CD4-positive, alpha-beta T cell treated with Interferon gamma for 1 hour (primary cell): ENCODE results near the gene PDS5B.

Experiments used
- DNase-seq: peaks from one replicate; pipeline ENCODE4 v3.0.0-alpha.2; 2020

The PDS5B gene

GRCh38 chr13:32733690-32734089, 147.4 kb downstream of the PDS5B start:
- DNase-seq, result no peak

DNA sequence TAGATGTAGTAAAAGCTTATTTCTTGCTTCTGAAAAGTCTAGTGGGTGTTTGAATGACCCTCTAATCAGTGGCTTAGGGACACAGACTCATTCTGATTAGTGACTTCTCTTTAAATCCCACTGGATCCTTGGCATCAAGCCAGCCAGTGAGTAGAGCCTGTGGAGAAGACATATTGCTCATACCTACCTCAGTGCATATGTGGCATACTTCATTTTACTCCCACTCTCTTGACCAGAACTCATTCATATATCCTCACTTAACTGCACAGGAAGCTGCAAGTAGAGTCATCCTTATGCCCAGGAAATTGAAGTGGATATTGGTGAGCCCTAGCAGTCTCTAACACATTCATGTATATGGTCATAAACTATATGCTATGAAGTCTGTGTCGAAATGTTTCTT, 148.3 kb downstream of the PDS5B start:
- DNase-seq, result no peak

GRCh38 chr13:32735859-32736258, 149.6 kb downstream of the PDS5B start:
- DNase-seq, result no peak

DNA sequence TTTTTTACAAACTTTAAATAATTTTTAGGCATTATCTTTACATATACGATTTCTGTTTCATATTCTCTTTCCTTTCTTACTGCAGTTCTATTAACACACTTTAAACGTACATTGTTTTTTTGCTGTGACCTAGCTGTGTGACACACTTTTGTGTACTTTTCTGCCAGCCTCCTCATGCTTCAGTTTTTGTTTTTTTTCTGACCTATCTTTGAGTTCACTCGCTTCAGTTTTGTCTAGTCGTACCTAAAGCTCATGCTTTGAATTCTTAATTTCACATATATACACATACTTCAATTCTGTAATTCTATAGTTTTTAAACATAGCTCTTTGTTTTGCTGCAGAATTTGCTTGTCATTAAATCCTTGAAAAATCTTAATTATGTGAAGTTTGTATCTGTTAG, 150.4 kb downstream of the PDS5B start:
- no peak for DNase-seq

- no peak for DNase-seq
Observed at GRCh38 chr13:32737111-32737571, 150.9 kb downstream of the PDS5B start.

DNA sequence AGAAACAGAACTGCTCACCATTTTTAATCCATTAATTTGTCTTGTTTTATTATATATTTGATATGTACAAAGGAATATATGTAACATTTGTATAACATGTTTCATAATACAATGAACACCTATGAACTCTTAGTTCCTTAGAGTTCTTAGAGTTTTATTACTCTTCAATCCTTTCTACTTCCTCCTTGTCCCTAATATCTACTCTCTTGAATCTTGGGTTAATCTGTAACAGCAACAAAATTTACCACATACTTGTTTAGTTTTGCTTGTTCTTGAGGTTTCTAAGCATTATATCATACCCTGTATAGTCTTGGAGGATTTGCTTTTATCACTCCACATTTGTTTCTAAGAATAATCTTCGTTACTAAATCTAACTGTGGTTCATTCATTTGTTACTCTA, 151.4 kb downstream of the PDS5B start:
- DNase-seq, result no peak

- no peak for DNase-seq
Observed at GRCh38 chr13:32745509-32745908, 159.3 kb downstream of the PDS5B start.

GRCh38 chr13:32746474-32746873, 160.2 kb downstream of the PDS5B start:
- no peak for DNase-seq

GRCh38 chr13:32748305-32748704, 162.1 kb downstream of the PDS5B start:
- no peak for DNase-seq

- no peak for DNase-seq
Observed at GRCh38 chr13:32751340-32751739, 165.1 kb downstream of the PDS5B start.

GRCh38 chr13:32752311-32752710, 166.1 kb downstream of the PDS5B start:
- DNase-seq, result no peak

DNA sequence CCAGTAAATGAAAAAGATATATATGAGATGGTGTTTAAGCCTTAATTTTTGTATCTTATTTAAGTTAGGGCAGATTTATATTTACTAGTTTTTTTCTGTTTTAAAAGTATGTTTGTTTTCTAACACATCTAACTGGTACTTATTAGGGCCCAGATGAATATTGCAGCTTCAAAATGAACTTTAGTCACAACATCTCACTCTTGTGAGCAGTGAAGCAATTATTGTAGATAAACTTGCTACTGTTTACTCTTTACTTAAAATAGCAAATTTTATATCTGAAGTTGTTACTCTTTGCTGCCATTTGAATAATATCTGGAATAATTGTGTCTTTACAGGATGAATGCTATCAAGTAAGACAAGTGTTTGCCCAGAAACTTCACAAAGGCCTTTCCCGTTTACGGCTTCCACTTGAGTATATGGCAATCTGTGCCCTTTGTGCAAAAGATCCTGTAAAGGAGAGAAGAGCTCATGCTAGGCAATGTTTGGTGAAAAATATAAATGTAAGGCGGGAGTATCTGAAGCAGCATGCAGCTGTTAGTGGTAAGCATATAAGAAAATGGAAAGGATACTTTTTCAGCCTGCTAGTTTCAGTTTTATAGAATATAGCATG, 166.8 kb downstream of the PDS5B start:
- DNase-seq, result no peak

DNA sequence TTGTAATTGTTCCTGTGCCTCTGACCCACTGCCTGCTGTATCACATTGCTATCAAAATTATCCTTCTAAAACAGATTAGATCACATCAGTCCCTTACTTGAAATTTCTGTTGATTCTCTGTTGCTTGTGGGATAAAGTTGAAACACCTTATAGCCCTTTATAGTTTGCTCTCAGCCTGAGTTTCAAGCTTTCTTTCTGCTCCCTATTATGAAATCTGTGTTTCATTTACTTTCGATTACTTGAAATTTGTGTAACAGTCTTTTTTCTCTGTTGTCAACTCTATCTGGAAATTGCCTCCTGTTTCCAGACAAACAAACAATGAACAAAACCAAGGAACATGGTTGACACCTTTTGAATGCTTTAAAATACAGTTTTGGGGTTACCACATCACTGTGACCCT, 167.9 kb downstream of the PDS5B start:
- DNase-seq, result no peak

- DNase-seq, result no peak
Observed at GRCh38 chr13:32759152-32759551, 172.9 kb downstream of the PDS5B start.

GRCh38 chr13:32761472-32761871, 175.2 kb downstream of the PDS5B start:
- no peak for DNase-seq

DNA sequence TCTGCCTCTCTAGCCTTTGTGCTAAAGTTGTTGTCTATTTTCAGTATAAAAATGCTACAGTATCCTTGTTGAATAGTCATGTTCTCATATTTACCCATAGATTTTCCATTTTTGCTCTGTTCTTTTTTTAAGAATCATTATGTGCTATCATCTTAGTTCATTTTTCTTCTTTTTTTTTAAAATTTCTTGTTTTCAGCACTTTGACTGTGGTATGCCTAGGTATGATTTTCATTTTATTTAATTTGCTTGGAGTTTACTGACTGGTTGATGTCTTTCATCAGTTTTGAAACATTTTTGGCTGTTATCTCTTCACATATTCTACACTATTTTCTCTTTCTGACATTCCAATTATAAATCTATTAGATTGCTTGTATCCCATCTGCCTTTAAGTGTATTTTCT, 192.9 kb downstream of the PDS5B start:
- no peak for DNase-seq

- no peak for DNase-seq
Observed at GRCh38 chr13:32781906-32782305, 195.7 kb downstream of the PDS5B start.

DNA sequence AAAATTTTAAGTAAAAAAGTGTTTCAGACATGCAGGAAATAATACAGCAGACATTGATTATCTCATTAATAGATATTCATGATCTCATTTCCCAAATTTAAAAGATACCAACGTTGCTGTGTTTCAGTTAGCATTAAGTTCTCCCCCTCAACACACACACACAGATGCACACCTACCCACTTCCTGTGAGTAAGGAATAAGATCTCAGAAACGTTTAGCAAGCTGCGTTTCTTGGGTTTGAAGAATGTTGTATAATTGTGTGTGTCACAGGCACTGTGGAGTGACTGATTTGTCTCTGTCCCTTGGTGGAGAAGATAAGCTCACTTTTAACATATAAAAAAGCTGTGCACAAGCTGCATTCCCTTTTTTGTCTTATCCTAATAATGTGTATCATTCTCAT, 196.8 kb downstream of the PDS5B start:
- DNase-seq, result no peak

DNA sequence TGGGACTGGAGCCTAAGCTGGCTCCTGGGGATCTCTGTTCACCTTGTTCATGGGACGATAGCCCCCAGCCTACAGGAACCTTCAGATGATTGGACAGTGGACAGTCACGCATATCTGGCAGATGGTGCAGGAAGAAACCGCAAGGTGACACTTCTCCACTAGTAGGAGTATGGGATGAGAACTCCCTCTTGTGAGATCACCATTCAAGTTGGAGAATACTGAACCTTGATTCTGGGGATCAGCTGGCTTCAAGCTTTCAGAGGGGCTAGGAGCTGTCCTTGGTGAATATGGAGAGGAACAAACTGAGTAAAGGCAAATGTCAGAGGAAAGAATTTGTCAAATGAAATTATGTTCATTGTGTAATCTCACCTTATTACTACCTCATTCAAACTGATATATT, 204.5 kb downstream of the PDS5B start:
- no peak for DNase-seq

GRCh38 chr13:32791545-32792172, 205.4 kb downstream of the PDS5B start:
- peak; percentile 5 for DNase-seq

DNA sequence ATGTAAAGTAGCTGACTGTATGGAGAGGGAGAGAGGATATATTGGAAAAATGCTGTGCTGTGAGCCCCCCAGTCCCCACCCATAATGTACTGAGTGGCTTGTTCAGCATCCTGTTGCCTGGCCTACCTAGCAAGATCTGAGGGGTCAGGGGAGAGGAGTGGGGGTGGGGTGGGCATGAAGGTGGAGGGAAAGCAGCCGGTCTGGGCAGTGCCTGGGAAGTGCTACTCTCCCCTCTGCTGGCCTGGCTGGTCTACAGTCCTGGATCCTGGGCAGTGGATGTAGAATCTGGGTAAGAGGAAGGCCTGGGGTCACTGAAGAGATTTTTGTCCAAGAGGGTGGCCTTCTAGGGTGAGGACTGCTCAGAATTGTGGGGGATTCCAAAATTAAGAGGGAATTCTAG, 210.5 kb downstream of the PDS5B start:
- DNase-seq, result no peak

DNA sequence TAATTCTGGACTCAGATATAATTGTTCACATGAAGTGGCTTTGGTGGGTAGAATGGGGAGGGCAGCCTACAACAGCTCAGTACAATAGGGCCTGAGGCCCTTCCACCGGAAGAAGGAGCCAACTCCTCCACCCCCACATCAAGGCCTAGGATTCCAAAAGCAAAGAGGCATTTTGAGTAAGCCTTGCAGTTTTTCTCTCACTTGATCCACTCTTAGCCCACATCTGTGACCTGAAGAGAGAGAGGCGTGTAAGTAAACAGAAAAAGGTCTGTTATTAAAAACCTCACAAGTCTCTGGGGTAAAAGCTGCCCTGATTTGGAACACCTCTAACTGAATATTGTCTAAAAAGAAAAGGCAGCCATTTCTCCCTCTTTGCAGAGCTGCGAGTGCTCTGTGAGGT, 215.9 kb downstream of the PDS5B start:
- no peak for DNase-seq

DNA sequence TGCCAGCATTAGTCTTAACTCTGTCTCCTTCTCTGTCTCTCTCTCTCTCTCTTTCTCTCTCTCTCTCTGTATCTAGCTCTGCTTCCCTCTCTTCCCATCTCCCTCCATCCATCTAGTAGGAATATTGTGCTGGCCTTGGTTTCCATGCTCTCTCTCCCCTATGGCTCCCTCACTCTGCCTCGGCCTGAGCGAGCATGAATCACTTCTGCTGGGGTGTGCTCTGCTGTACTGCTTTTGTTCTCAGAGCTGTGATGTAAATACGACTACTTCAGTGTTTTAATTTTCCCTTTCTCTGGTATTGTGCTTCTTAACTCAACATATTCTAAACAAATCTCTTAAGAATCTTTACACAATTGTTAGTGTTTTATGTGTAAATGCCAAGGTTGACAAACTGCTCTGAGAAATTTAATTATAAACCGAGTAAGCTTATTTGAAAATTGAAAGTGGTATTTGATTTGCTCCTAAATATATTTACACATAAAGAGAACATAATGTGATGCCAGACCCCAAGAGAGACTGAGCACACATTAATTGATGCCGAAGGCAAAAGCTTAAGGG, 218.5 kb downstream of the PDS5B start:
- DNase-seq, result no peak

DNA sequence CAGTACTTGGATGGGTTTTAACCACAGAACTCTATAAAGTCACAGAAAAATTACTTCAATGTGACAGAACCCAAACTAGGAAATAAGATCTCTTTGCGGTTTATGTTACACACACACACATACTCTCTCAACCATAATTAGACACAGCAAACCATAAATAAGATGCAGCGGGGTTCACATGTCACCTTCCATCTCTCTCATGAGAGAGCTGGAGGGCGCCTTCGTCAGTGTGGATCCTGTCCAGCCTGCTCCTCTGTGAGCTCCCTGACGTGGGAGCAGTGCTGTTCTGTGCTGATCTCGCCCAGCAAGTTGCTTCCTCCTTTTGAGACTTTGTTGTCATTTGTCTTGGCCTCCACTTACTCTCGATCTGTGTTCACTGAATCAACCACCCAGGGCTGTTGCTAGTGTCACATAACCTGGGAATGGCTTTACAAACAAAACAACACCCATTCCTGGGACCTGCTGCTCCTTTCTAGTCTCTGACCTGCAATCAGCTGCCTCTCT, 225.1 kb downstream of the PDS5B start:
- no peak for DNase-seq
